Stimulated activated CD4-positive, alpha-beta T cell treated with anti-CD3 and anti-CD28 coated beads, Interleukin-4, amount 100 ng/mL, for 1 hour (primary cell): ENCODE measurements around the gene FOS.
A peak's percentile ranks its signal among the peaks of the same experiment; 100 is the strongest.
"Not testable (repeated sequence)": the region's sequence is repeated elsewhere in the genome, so short reads cannot be mapped to it uniquely, and the experiment has no call there.

Source experiments
- DNase-seq: peaks from one replicate; pipeline ENCODE4 v3.0.0-alpha.2; 2020

FOS gene

DNA sequence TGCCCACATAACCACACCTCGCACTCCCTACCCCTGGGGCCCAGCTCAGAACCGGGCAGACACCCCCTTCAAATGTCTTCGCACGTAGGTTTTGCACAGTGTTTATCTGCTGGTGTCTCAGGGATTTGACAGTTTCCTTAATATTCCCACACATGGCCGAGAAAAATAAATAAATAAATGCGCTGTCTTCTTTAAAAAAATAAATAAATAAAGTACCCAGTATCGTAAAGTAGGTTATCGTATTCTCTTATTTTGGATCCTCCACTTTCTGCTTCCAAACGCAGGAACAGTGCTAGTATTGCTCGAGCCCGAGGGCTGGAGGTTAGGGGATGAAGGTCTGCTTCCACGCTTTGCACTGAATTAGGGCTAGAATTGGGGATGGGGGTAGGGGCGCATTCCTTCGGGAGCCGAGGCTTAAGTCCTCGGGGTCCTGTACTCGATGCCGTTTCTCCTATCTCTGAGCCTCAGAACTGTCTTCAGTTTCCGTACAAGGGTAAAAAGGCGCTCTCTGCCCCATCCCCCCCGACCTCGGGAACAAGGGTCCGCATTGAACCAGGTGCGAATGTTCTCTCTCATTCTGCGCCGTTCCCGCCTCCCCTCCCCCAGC, 710 bp upstream of the FOS start:
- no peak for DNase-seq

- DNase-seq, result peak; percentile 56
These were observed 630 bp downstream of the FOS start for GRCh38 chr14:75279153-75279762.

DNA sequence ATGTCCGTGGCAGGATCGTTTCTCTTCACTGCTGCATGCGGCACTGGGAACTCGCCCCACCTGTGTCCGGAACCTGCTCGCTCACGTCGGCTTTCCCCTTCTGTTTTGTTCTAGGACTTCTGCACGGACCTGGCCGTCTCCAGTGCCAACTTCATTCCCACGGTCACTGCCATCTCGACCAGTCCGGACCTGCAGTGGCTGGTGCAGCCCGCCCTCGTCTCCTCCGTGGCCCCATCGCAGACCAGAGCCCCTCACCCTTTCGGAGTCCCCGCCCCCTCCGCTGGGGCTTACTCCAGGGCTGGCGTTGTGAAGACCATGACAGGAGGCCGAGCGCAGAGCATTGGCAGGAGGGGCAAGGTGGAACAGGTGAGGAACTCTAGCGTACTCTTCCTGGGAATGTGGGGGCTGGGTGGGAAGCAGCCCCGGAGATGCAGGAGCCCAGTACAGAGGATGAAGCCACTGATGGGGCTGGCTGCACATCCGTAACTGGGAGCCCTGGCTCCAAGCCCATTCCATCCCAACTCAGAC, 1.2 kb downstream of the FOS start:
- DNase-seq, result no peak

DNA sequence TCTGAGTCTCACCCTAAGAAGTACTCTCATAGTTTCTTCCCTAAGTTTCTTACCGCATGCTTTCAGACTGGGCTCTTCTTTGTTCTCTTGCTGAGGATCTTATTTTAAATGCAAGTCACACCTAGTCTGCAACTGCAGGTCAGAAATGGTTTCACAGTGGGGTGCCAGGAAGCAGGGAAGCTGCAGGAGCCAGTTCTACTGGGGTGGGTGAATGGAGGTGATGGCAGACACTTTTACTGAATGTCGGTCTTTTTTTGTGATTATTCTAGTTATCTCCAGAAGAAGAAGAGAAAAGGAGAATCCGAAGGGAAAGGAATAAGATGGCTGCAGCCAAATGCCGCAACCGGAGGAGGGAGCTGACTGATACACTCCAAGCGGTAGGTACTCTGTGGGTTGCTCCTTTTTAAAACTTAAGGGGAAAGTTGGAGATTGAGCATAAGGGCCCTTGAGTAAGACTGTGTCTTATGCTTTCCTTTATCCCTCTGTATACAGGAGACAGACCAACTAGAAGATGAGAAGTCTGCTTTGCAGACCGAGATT, 1.7 kb downstream of the FOS start:
- no peak for DNase-seq

GRCh38 chr14:75280831-75281653, 2.4 kb downstream of the FOS start:
- no peak for DNase-seq

DNA sequence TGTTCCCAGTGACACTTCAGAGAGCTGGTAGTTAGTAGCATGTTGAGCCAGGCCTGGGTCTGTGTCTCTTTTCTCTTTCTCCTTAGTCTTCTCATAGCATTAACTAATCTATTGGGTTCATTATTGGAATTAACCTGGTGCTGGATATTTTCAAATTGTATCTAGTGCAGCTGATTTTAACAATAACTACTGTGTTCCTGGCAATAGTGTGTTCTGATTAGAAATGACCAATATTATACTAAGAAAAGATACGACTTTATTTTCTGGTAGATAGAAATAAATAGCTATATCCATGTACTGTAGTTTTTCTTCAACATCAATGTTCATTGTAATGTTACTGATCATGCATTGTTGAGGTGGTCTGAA, 3.0 kb downstream of the FOS start:
- DNase-seq, result no peak

DNA sequence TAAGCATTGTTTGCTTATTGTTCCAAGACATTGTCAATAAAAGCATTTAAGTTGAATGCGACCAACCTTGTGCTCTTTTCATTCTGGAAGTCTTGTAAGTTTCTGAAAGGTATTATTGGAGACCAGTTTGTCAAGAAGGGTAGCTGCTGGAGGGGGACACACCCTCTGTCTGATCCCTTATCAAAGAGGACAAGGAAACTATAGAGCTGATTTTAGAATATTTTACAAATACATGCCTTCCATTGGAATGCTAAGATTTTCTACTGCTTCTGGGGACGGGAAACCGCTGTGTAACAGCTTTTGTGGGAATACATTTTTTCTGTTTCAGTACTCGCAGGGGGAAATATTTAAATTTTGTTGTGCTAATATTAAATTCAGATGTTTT, 3.5 kb downstream of the FOS start:
- no peak for DNase-seq

DNA sequence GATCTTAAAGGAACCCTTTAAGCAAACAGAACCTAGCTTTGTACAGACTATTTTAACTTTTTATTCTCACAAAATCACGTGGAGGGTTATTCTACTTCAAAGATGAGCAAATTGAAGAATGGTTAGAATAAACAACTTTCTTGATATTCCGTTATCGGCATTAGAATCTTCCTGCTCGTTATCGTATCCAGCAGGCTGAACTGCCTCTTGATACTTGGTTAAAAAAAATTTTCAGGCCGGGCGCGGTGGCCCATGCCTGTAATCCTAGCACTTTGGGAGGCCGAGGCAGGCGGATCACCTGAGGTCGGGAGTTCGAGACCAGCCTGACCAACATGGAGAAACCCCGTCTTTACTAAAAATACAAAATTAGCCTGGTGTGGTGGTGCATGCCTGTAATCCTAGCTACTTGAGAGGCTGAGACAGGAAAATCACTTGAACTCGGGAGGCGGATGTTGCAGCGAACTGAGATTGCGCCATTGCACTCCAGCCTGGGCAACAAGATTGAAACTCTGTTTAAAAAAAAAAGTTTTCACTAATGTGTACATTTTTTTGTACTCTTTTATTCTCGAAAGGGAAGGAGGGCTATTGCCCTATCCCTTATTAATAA, 4.0 kb downstream of the FOS start:
- not testable (repeated sequence) for DNase-seq

GRCh38 chr14:75283162-75283832, 4.7 kb downstream of the FOS start:
- no peak for DNase-seq

GRCh38 chr14:75283833-75284563, 5.4 kb downstream of the FOS start:
- no peak for DNase-seq

- no peak for DNase-seq
These were observed 6.7 kb downstream of the FOS start for GRCh38 chr14:75285331-75285730.

- no peak for DNase-seq
These were observed 7.7 kb downstream of the FOS start for GRCh38 chr14:75286313-75286712.

GRCh38 chr14:75289840-75290388, 11.3 kb downstream of the FOS start:
- DNase-seq, result no peak

GRCh38 chr14:75290851-75291250, 12.2 kb downstream of the FOS start:
- DNase-seq, result no peak

DNA sequence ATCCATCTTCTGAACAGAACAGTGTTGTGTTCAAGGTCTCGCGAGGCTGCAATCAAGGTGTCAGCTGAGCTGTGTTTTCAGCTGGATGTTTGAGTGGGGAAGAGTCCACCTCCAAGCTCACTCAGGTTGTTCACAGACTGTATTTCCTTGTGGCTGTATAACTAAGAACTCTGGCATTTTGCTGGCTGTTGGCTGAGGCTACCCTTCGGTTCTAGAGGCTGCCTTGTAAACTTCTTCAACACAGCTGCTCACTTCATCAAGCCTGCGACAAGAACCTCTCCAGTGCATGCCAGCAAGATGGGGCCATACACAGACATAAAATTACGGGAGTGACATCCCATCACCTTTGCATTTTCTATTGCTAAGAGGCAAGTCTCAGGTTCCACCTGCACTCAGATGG, 12.7 kb downstream of the FOS start:
- DNase-seq, result no peak

- DNase-seq, result no peak
These were observed 13.5 kb downstream of the FOS start for GRCh38 chr14:75292101-75292563.

GRCh38 chr14:75292886-75293285, 14.3 kb downstream of the FOS start:
- no peak for DNase-seq

- DNase-seq, result peak; percentile 93
These were observed 15.5 kb downstream of the FOS start for GRCh38 chr14:75293920-75294648.

DNA sequence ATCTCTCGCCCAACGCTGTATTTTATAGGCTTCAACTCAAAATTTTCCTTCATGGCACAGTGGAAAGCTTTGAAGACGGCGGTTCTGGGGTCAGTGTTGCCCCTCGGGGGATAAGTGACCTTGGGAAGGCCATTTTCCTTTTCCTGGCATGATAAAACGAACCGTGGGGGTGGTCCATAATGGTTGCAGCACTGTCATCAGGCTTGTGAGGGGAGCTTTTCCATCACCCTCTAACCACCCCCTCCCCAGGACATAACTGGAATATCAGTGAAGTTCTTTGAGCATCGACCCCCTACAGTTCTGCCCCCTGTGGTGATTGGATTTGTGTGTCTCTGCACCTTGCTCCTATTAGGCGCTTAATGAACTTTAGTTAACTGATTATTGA, 16.0 kb downstream of the FOS start:
- no peak for DNase-seq

- DNase-seq, result no peak
These were observed 16.4 kb downstream of the FOS start for GRCh38 chr14:75295061-75295461.
